ENCODE results near the gene ABCC3.

ABCC3 gene

GRCh38 chr17:50634224-50634914 lies at the start of gene ABCC3:
ABCC3 (plus strand) TSS chr17:50634881; CDS start chr17:50634937, 56 bp downstream.
- no peak for FAIRE-seq

GRCh38 chr17:50585346-50585745 lies 49.3 kb upstream of the ABCC3 start:
- FAIRE-seq (no peak), DNase-seq (ENCODE audit: insufficient read length, low spot score) (no peak)

More at GRCh38 chr17:50634224-50634914, at the start of gene ABCC3:
- no peak for DNase-seq (ENCODE audit: insufficient read length, low spot score)

- DNase-seq (ENCODE audit: insufficient read length, low spot score) (no peak), FAIRE-seq (no peak)
Observed at GRCh38 chr17:50585891-50586290, 48.8 kb upstream of the ABCC3 start.

- FAIRE-seq (no peak), DNase-seq (ENCODE audit: insufficient read length, low spot score) (no peak)
Observed at GRCh38 chr17:50586421-50587247, 48.0 kb upstream of the ABCC3 start.

GRCh38 chr17:50587571-50587970 lies 47.1 kb upstream of the ABCC3 start:
- DNase-seq (ENCODE audit: insufficient read length, low spot score), result no peak
- FAIRE-seq, result no peak

- FAIRE-seq (no peak), DNase-seq (ENCODE audit: insufficient read length, low spot score) (no peak)
Observed at GRCh38 chr17:50588391-50589049, 46.2 kb upstream of the ABCC3 start.

- FAIRE-seq, result no peak
- no peak for DNase-seq (ENCODE audit: insufficient read length, low spot score)
Observed at GRCh38 chr17:50589095-50589705, 45.5 kb upstream of the ABCC3 start.

- FAIRE-seq, result no peak
Observed at GRCh38 chr17:50590946-50591737, 43.5 kb upstream of the ABCC3 start.

GRCh38 chr17:50593321-50593720 lies 41.4 kb upstream of the ABCC3 start:
- FAIRE-seq, result no peak
- no peak for DNase-seq (ENCODE audit: insufficient read length, low spot score)

More at GRCh38 chr17:50590946-50591737, 43.5 kb upstream of the ABCC3 start:
- DNase-seq (ENCODE audit: insufficient read length, low spot score), result no peak

GRCh38 chr17:50594128-50594823 lies 40.4 kb upstream of the ABCC3 start:
- FAIRE-seq, result no peak
- DNase-seq (ENCODE audit: insufficient read length, low spot score), result no peak

- FAIRE-seq (no peak), DNase-seq (ENCODE audit: insufficient read length, low spot score) (no peak)
Observed at GRCh38 chr17:50594892-50595291, 39.8 kb upstream of the ABCC3 start.

GRCh38 chr17:50596191-50597037 lies 38.3 kb upstream of the ABCC3 start:
- FAIRE-seq, result no peak
- no peak for DNase-seq (ENCODE audit: insufficient read length, low spot score)

GRCh38 chr17:50598487-50598886 lies 36.2 kb upstream of the ABCC3 start:
- DNase-seq (ENCODE audit: insufficient read length, low spot score) (no peak), FAIRE-seq (no peak)

- no peak for FAIRE-seq
- no peak for DNase-seq (ENCODE audit: insufficient read length, low spot score)
Observed at GRCh38 chr17:50599606-50600005, 35.1 kb upstream of the ABCC3 start.

- FAIRE-seq, result no peak
- DNase-seq (ENCODE audit: insufficient read length, low spot score), result no peak
Observed at GRCh38 chr17:50601823-50602375, 32.8 kb upstream of the ABCC3 start.

GRCh38 chr17:50602836-50603235 lies 31.8 kb upstream of the ABCC3 start:
- DNase-seq (ENCODE audit: insufficient read length, low spot score) (no peak), FAIRE-seq (no peak)

GRCh38 chr17:50603340-50603739 lies 31.3 kb upstream of the ABCC3 start:
- FAIRE-seq (no peak), DNase-seq (ENCODE audit: insufficient read length, low spot score) (peak; percentile 34)

- FAIRE-seq (no peak), DNase-seq (ENCODE audit: insufficient read length, low spot score) (no peak)
Observed at GRCh38 chr17:50604513-50604912, 30.2 kb upstream of the ABCC3 start.
